ENCODE measurements around the gene MCL1. TPM values are rescaled to one million over a fixed set of nuclear protein-coding genes. Genes with fewer than 3 reads are reported as not detected.

The MCL1 gene
- total and polyA plus RNA-seq, 2 donors (not counting 1 experiment from before 2014, with no cell fraction given), result 219 to 266 TPM

DNA sequence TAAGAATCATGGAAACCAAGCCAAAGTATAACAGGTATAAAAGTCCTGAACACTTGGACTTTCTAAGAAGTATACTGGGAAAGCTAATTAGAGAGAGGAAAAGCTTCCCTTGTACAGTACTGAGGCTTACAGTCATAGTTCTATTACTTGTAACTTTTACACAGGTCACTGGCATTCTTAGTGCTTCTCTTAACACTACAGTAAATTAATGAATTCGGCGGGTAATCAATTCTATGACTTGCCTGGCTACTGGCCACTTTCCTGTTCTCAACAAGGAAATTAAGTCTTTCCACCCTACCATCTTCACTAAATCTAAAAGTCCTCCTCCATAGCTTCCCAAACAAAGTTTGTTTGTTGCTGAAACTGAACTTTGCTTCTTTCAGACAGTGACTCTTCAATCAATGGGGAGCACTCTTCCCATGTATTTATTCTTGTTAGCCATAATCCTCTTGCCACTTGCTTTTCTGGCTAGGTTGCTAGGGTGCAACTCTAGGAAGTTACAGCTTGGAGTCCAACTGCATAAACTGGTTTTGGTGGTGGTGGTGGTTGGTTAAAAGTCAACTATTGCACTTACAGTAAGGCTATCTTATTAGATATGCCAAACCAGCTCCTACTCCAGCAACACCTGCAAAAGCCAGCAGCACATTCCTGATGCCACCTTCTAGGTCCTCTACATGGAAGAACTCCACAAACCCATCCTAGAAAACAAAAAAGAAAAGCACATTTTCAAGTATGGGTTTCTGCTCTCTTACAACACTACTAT, 2.4 kb downstream of the MCL1 start:
- TF ChIP-seq CTCF (IDR thresholded peaks at IDR 0.05) (no peak), EZH2 (IDR thresholded peaks at IDR 0.05; ENCODE audit: borderline replicate concordance, insufficient read depth, low read depth, low read length, poor library complexity, severe bottlenecking) (no peak)
- H3K4me2 ChIP-seq (replicated peaks; ENCODE audit: low read depth, low read length, poor library complexity, severe bottlenecking), result peak overlapping the region; percentile 86
- no peaks in the 10 kb centered on the region for H3K27me3 Mint-ChIP-seq
- H3K9ac ChIP-seq (ENCODE audit: low read length), result peak overlapping the region; percentile 94
- peaks cover 1 to 67% of the 10 kb centered on the region in 2 experiments for H3K36me3 ChIP-seq (replicated peaks in 1 of 2; ENCODE audit: control extremely low read depth in 1 of 2, control insufficient read depth in 1 of 2, extremely low read depth in 1 of 2, insufficient read depth in 2 of 2, low read length in 1 of 2)
- H3K9me3 Mint-ChIP-seq (ENCODE audit: insufficient read depth), result no peaks in the 10 kb centered on the region
- no peak overlapping the region for H2AFZ ChIP-seq (ENCODE audit: insufficient read depth, low read depth, low read length, poor library complexity, severe bottlenecking)
- H3K27me3 ChIP-seq (replicated peaks in 1 of 4; ENCODE audit: control extremely low read depth in 1 of 4, control insufficient read depth in 3 of 4, insufficient read depth in 4 of 4, low read length in 3 of 4), result no peaks in the 10 kb centered on the region
- H3K79me2 ChIP-seq (ENCODE audit: control insufficient read depth, insufficient read depth, low read length), result peaks cover 90% of the 10 kb centered on the region
- POLR2A ChIA-PET, result interaction anchor here (11.2 kb wide), 1 partner anchor 12 kb away, joined by 371 read pairs; no protein-coding TSS in a partner anchor
- H3K27ac ChIP-seq (ENCODE audit: low read length in 2 of 2), result peak overlapping the region; percentile 86 to 97
- H3K4me3 Mint-ChIP-seq, result peak overlapping the region; percentile 99
- H3K4me1 ChIP-seq (ENCODE audit: control insufficient read depth in 2 of 2, insufficient read depth in 2 of 2, low read length in 2 of 2), result peaks cover 51 to 56% of the 10 kb centered on the region in 2 donors
- ATAC-seq (ENCODE audit: low read depth), result no peak
- peaks cover 64% of the 10 kb centered on the region for H3K4me1 Mint-ChIP-seq
- 25% methylated on average over 2 of the region's 2 CpGs for WGBS (ENCODE audit: insufficient coverage)
- DNase-seq, result no peak
- peaks cover 69% of the 10 kb centered on the region for H4K20me1 ChIP-seq (ENCODE audit: control insufficient read depth, insufficient read depth, low read length, poor library complexity, severe bottlenecking)
- H3K4me3 ChIP-seq (ENCODE audit: control extremely low read depth in 1 of 5, extremely low read depth in 1 of 5, insufficient read depth in 1 of 5, low read depth in 2 of 5, low read length in 4 of 5), result peak overlapping the region; percentile 76 to 100 (median 98)
- H3K27ac Mint-ChIP-seq, result peak overlapping the region; percentile 97
- CTCF ChIA-PET, result interaction anchor here (0.6 to 19.2 kb wide), 3 partner anchors 15 to 946 kb away, joined by 3 to 497 read pairs (median 157); no protein-coding TSS in a partner anchor
- H3K9me3 ChIP-seq (ENCODE audit: control extremely low read depth in 1 of 3, control insufficient read depth in 2 of 3, insufficient read depth in 1 of 3, low read length in 2 of 3), result no peaks in the 10 kb centered on the region
- intact Hi-C loops (cut with micrococcal nuclease), result no loop called here

GRCh38 chr1:150576367-150576711, 3.1 kb downstream of the MCL1 start:
- H4K20me1 ChIP-seq (ENCODE audit: control insufficient read depth, insufficient read depth, low read length, poor library complexity, severe bottlenecking), result peaks cover 69% of the 10 kb centered on the region
- H3K9me3 ChIP-seq (ENCODE audit: control extremely low read depth in 1 of 3, control insufficient read depth in 2 of 3, insufficient read depth in 1 of 3, low read length in 2 of 3), result no peaks in the 10 kb centered on the region
- Mint-ChIP-seq H3K4me1 (peaks cover 64% of the 10 kb centered on the region), H3K4me3 (peak overlapping the region; percentile 99), H3K9me3 (ENCODE audit: insufficient read depth) (no peaks in the 10 kb centered on the region), H3K27ac (peak overlapping the region; percentile 83), H3K27me3 (no peaks in the 10 kb centered on the region)
- peak overlapping the region; percentile 86 for H3K4me2 ChIP-seq (replicated peaks; ENCODE audit: low read depth, low read length, poor library complexity, severe bottlenecking)
- H2AFZ ChIP-seq (ENCODE audit: insufficient read depth, low read depth, low read length, poor library complexity, severe bottlenecking), result no peak overlapping the region
- POLR2A ChIA-PET, result interaction anchor here (11.2 kb wide), 1 partner anchor 12 kb away, joined by 371 read pairs; no protein-coding TSS in a partner anchor
- H3K9ac ChIP-seq (ENCODE audit: low read length), result peak overlapping the region; percentile 94
- no CpG with 5 or more reads among the region's 4 CpGs for WGBS (ENCODE audit: insufficient coverage)
- H3K27ac ChIP-seq (ENCODE audit: low read length in 2 of 2), result peak overlapping the region in 1 of 2 donors; percentile 97
- peaks cover 1 to 67% of the 10 kb centered on the region in 2 experiments for H3K36me3 ChIP-seq (replicated peaks in 1 of 2; ENCODE audit: control extremely low read depth in 1 of 2, control insufficient read depth in 1 of 2, extremely low read depth in 1 of 2, insufficient read depth in 2 of 2, low read length in 1 of 2)
- no peak for TF ChIP-seq CTCF (IDR thresholded peaks at IDR 0.05)
- no peak for TF ChIP-seq EZH2 (IDR thresholded peaks at IDR 0.05; ENCODE audit: borderline replicate concordance, insufficient read depth, low read depth, low read length, poor library complexity, severe bottlenecking)
- CTCF ChIA-PET, result interaction anchor here (1.2 to 19.2 kb wide), 3 partner anchors 15 to 172 kb away, joined by 5 to 497 read pairs (median 157); no protein-coding TSS in a partner anchor
- H3K27me3 ChIP-seq (replicated peaks in 1 of 4; ENCODE audit: control extremely low read depth in 1 of 4, control insufficient read depth in 3 of 4, insufficient read depth in 4 of 4, low read length in 3 of 4), result no peaks in the 10 kb centered on the region
- peaks cover 57 to 63% of the 10 kb centered on the region in 2 donors for H3K4me1 ChIP-seq (ENCODE audit: control insufficient read depth in 2 of 2, insufficient read depth in 2 of 2, low read length in 2 of 2)
- intact Hi-C loops (cut with micrococcal nuclease), result no loop called here
- H3K4me3 ChIP-seq (ENCODE audit: control extremely low read depth in 1 of 5, extremely low read depth in 1 of 5, insufficient read depth in 1 of 5, low read depth in 2 of 5, low read length in 4 of 5), result peak overlapping the region; percentile 76 to 100 (median 98)
- H3K79me2 ChIP-seq (ENCODE audit: control insufficient read depth, insufficient read depth, low read length), result peaks cover 94% of the 10 kb centered on the region
- DNase-seq, result no peak
- ATAC-seq (ENCODE audit: low read depth), result no peak
